CD4-positive, alpha-beta T cell (primary cell): ENCODE results near the gene PPP2R3A. TPM values are rescaled to one million over a fixed set of nuclear protein-coding genes. Genes with fewer than 3 reads are reported as not detected.

Source experiments
- ATAC-seq: fragments of 200-7000 bp; cut with Tn5 transposase; one replicate; pipeline ENCODE4 v1.10.0; 2022; ENCODE audit warnings: mild to moderate bottlenecking; ENCODE audit not compliant: poor library complexity
- CTCF ChIA-PET: fragments of 350-600 bp; sonication (Branson Sonifier 250); formaldehyde crosslinking; loops from one replicate; lab custom pipeline; 2021; ENCODE audit warnings: antibody characterized with exemption, inconsistent platforms; lab: Charles Lee
- POLR2A ChIA-PET: fragments of 350-600 bp; sonication (Branson Sonifier 250); formaldehyde crosslinking; loops from one replicate; lab custom pipeline; 2021; ENCODE audit warnings: antibody characterized with exemption, inconsistent platforms; lab: Charles Lee
- DNase-seq, 14 experiments: peaks; one replicate each; pipeline ENCODE4 v3.0.0-alpha.2; 2013 to 2020; ENCODE audit warnings: mixed read lengths in 2 of 14
- H3K27ac ChIP-seq, 2 donors: one replicate each; pipeline versions ENCODE4 v1.5.1 to v1.7.0; 2013; ENCODE audit warnings: low read length in 2 of 2, low read depth in 1 of 2, mild to moderate bottlenecking in 1 of 2
- H3K27me3 ChIP-seq, 2 experiments: 1 replicate in 1 of 2; 2 replicates in 1 of 2; pipeline versions ENCODE4 v1.6.1 to v1.7.0; 2013; ENCODE audit warnings: low read length in 2 of 2, control low read depth in 1 of 2, mild to moderate bottlenecking in 1 of 2, moderate library complexity in 1 of 2; ENCODE audit not compliant: insufficient read depth in 2 of 2, control insufficient read depth in 1 of 2
- H3K36me3 ChIP-seq: one replicate; pipeline ENCODE4 v1.6.1; 2013; ENCODE audit warnings: low read length, control low read depth; ENCODE audit not compliant: insufficient read depth
- H3K4me1 ChIP-seq: one replicate; pipeline ENCODE4 v1.6.1; 2013; ENCODE audit warnings: low read length, control low read depth; ENCODE audit not compliant: insufficient read depth
- H3K4me3 ChIP-seq: one replicate; pipeline ENCODE4 v1.5.1; 2013; ENCODE audit warnings: mild to moderate bottlenecking, low read length, moderate library complexity
- H3K9me3 ChIP-seq, 2 experiments: 1 replicate in 1 of 2; 2 replicates in 1 of 2; pipeline versions ENCODE4 v1.6.1 to v1.7.0; 2013; ENCODE audit warnings: low read length in 2 of 2, mild to moderate bottlenecking in 2 of 2, control low read depth in 1 of 2, moderate library complexity in 1 of 2; ENCODE audit not compliant: control insufficient read depth in 1 of 2, insufficient read depth in 1 of 2
- H3K27ac Mint-ChIP-seq: one replicate; pipeline ENCODE4 v1.8.0; 2020; ENCODE audit warnings: mixed read lengths
- H3K27me3 Mint-ChIP-seq: one replicate; pipeline ENCODE4 v1.8.0; 2021; ENCODE audit warnings: mixed read lengths
- H3K36me3 Mint-ChIP-seq: one replicate; pipeline ENCODE4 v1.8.0; 2021; ENCODE audit warnings: low read depth, mixed read lengths
- H3K4me1 Mint-ChIP-seq: one replicate; pipeline ENCODE4 v1.8.0; 2021; ENCODE audit warnings: low read depth, mixed read lengths
- H3K4me3 Mint-ChIP-seq: one replicate; pipeline ENCODE4 v1.8.0; 2020; ENCODE audit warnings: mild to moderate bottlenecking, mixed read lengths
- H3K9me3 Mint-ChIP-seq: one replicate; pipeline ENCODE4 v1.8.0; 2020; ENCODE audit warnings: mixed read lengths
- intact Hi-C, 2 experiments: fragments of 100-400 bp; cut with DNase I in 1 of 2; cut with micrococcal nuclease in 1 of 2; formaldehyde crosslinking; loops; one replicate each; pipeline versions ENCODE4 v1.15.1 to v1.9.0; 2023 to 2025; cut with DNase I, micrococcal nuclease
- total RNA-seq, 174 experiments: library from RNA in 2 of 174; stranded (reverse) in 2 of 174; gene quantifications; one replicate each; pipeline ENCODE4 v1.2.3 and lab custom pipeline; 2021 to 2026
- TF ChIP-seq, protein P1 (sequence below): fragments of 200-600 bp; IDR thresholded peaks from one replicate; pipeline ENCODE4 v1.8.0; 2022; ENCODE audit warnings: antibody characterized with exemption, mild to moderate bottlenecking

Gene PPP2R3A
- total RNA-seq, 2 experiments from 2014 or later = 0.14 to 0.31 TPM

DNA sequence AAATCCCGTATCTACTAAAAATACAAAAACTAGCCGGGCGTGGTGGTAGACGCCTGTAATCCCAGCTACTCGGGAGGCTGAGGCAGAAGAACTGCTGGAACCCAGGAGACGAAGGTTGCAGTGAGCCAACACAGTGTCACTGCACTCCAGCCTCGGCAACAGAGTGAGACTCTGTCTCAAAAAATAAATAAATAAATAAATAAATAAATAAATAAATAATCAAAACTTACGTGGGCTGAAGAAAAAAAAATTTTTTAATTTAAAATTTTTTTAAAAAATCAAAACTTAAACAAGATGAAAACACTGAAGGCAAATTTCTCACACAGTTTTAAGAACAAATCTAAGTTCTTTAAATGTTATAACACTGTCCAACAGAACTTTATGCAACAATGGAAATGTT is 216.2 kb downstream of the PPP2R3A start:
- CTCF ChIA-PET = interaction anchor here (1.1 kb wide), 1 partner anchor 13 kb away, joined by 3 read pairs; no protein-coding TSS in a partner anchor
- no peaks in the 10 kb centered on the region for H3K27me3 Mint-ChIP-seq
- no peak for ATAC-seq

DNA sequence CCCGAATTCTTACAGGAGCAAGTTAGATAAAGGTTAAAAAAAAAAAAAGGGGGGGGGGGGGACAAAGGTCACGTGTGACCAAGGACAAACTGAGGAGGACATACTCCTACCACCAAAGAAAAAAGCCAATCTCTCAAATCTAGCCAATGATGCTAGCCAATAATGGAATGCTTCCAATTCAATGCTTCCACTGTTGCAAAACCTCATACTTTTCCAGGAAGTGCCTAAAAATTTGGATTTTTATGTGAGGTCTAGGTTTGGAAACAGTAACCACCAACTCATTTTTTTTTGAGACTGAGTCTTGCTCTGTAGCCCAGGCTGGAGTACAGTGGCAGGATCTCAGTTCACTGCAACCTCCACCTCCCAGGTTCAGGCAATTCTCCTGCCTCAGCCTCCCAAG is 219.2 kb downstream of the PPP2R3A start:
- Mint-ChIP-seq H3K27ac (no peak overlapping the region), H3K9me3 (no peaks in the 10 kb centered on the region), H3K27me3 (no peaks in the 10 kb centered on the region), H3K4me1 (peaks cover 91% of the 10 kb centered on the region), H3K4me3 (peak overlapping the region; percentile 45), H3K36me3 (peaks cover 22% of the 10 kb centered on the region)
- ATAC-seq (no peak), DNase-seq (no peak)
- Histone ChIP-seq H3K9me3 (no peaks in the 10 kb centered on the region), H3K4me1 (peaks cover 83% of the 10 kb centered on the region), H3K4me3 (no peak overlapping the region), H3K36me3 (no peaks in the 10 kb centered on the region), H3K27me3 (no peaks in the 10 kb centered on the region), H3K27ac (no peak overlapping the region)
- intact Hi-C loops = no loop called here
- ChIA-PET POLR2A (interaction anchor here (2.2 to 4.7 kb wide), 2 partner anchors 10 to 12 kb away, joined by 11 to 22 read pairs; partner anchors contain the start of gene MSL2), CTCF (interaction anchor here (0.6 kb wide), 1 partner anchor 60 kb away, joined by 3 read pairs; no protein-coding TSS in a partner anchor)
- TF ChIP-seq, protein P1, sequence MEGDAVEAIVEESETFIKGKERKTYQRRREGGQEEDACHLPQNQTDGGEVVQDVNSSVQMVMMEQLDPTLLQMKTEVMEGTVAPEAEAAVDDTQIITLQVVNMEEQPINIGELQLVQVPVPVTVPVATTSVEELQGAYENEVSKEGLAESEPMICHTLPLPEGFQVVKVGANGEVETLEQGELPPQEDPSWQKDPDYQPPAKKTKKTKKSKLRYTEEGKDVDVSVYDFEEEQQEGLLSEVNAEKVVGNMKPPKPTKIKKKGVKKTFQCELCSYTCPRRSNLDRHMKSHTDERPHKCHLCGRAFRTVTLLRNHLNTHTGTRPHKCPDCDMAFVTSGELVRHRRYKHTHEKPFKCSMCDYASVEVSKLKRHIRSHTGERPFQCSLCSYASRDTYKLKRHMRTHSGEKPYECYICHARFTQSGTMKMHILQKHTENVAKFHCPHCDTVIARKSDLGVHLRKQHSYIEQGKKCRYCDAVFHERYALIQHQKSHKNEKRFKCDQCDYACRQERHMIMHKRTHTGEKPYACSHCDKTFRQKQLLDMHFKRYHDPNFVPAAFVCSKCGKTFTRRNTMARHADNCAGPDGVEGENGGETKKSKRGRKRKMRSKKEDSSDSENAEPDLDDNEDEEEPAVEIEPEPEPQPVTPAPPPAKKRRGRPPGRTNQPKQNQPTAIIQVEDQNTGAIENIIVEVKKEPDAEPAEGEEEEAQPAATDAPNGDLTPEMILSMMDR = no peak

More for the DNA sequence above, 216.2 kb downstream of the PPP2R3A start:
- POLR2A ChIA-PET = interaction anchor here (0.7 to 3.4 kb wide), 4 partner anchors 13 to 571 kb away, joined by 3 to 14 read pairs (median 8); partner anchors contain the start of genes MSL2 and STAG1
- DNase-seq = no peak
- TF ChIP-seq, protein P1 = no peak
- H3K27ac ChIP-seq = no peak overlapping the region
- no peaks in the 10 kb centered on the region for H3K36me3 ChIP-seq
- Mint-ChIP-seq H3K4me1 (peaks cover 87% of the 10 kb centered on the region), H3K27ac (no peak overlapping the region), H3K9me3 (no peaks in the 10 kb centered on the region), H3K4me3 (no peak overlapping the region), H3K36me3 (peaks cover 22% of the 10 kb centered on the region)
- no peaks in the 10 kb centered on the region for H3K27me3 ChIP-seq
- peaks cover 72% of the 10 kb centered on the region for H3K4me1 ChIP-seq
- intact Hi-C loops = loop anchor here in 1 of 2 experiments (2.0 kb wide), 2 partner anchors 13 to 15 kb away; no protein-coding TSS in a partner anchor
- H3K9me3 ChIP-seq = no peaks in the 10 kb centered on the region
- H3K4me3 ChIP-seq = no peak overlapping the region

DNA sequence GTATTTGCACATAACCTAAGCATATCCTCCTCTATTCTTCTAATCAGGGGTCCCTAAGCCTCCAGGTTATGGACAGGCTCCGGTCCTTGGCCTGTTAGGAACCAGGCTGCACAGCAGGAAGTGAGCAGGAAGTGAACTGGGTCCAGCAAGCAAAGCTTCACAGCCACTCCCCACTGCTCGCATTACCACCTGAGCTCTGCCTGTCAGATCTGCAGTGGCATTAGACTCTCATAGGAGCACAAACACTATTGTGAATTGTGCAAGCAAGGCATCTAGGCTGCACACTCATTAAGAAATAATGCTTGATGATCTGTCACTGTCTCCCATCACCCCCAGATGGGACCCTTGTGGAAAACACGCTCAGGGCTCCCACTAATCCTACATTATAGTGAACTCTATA is 220.8 kb downstream of the PPP2R3A start:
- CTCF ChIA-PET = interaction anchor here (1.6 kb wide), 1 partner anchor 8 kb away, joined by 4 read pairs; no protein-coding TSS in a partner anchor
- POLR2A ChIA-PET = interaction anchor here (1.1 to 4.7 kb wide), 3 partner anchors 8 to 566 kb away, joined by 3 to 22 read pairs (median 11); partner anchors contain the start of genes MSL2 and STAG1
- DNase-seq (peak in 7 of 14 experiments; percentile 13 to 49 (median 37)), ATAC-seq (peak; percentile 52)
- peak overlapping the region; percentile 70 for H3K4me3 Mint-ChIP-seq
- Histone ChIP-seq H3K36me3 (no peaks in the 10 kb centered on the region), H3K4me3 (no peak overlapping the region), H3K27ac (peak overlapping the region in 1 of 2 donors; percentile 24), H3K27me3 (no peaks in the 10 kb centered on the region), H3K9me3 (no peaks in the 10 kb centered on the region), H3K4me1 (peaks cover 88% of the 10 kb centered on the region)
- H3K36me3 Mint-ChIP-seq = peaks cover 29% of the 10 kb centered on the region
- H3K4me1 Mint-ChIP-seq = peaks cover 93% of the 10 kb centered on the region
- no peaks in the 10 kb centered on the region for H3K27me3 Mint-ChIP-seq
- H3K27ac Mint-ChIP-seq = peak overlapping the region; percentile 30
- intact Hi-C loops = loop anchor here in 1 of 2 experiments (1.0 kb wide), 1 partner anchor 8 kb away; no protein-coding TSS in a partner anchor
- TF ChIP-seq, protein P1 = no peak
- no peaks in the 10 kb centered on the region for H3K9me3 Mint-ChIP-seq
